Esophagus squamous epithelium (tissue), 5 donors: ENCODE measurements around the gene GLYATL1. TPM values are rescaled to one million over a fixed set of nuclear protein-coding genes. Genes with fewer than 3 reads are reported as not detected.

Source experiments
- DNase-seq: peaks from one replicate; lab custom pipeline; 2025; lab: John Stamatoyannopoulos, UW
- H3K27ac ChIP-seq, 4 donors: fragments of 200-600 bp; sonication (generic); one replicate each; pipeline ENCODE4 v1.5.1; 2016 to 2019; ENCODE audit warnings: mild to moderate bottlenecking in 1 of 4
- H3K27me3 ChIP-seq, 4 donors: fragments of 200-600 bp; sonication (generic); 1 replicate in 3 of 4; 2 replicates in 1 of 4; pipeline versions ENCODE4 v1.5.1 to v1.6.0; 2017 to 2021; ENCODE audit warnings: antibody characterized with exemption in 1 of 4
- H3K36me3 ChIP-seq, 3 donors: fragments of 200-600 bp; sonication (generic); one replicate each; pipeline ENCODE4 v1.5.1; 2016 to 2019
- H3K4me1 ChIP-seq, 3 donors: fragments of 200-600 bp; sonication (generic); one replicate each; pipeline ENCODE4 v1.5.1; 2017 to 2019
- H3K4me3 ChIP-seq, 4 donors: fragments of 200-600 bp; sonication (generic); 1 replicate in 3 of 4; 2 replicates in 1 of 4; pipeline ENCODE4 v1.5.1; 2016 to 2019; ENCODE audit warnings: mild to moderate bottlenecking in 2 of 4, moderate library complexity in 1 of 4
- H3K9me3 ChIP-seq, 3 donors: fragments of 200-600 bp; sonication (generic); one replicate each; pipeline ENCODE4 v1.5.1; 2016 to 2019
- CTCF ChIP-seq, 6 experiments: fragments of 450-650 bp in 4 of 6; fragments of 200-600 bp in 2 of 6; sonication (generic) in 2 of 6; IDR thresholded peaks; one replicate each; pipeline ENCODE4 v1.5.1; 2016 to 2019; ENCODE audit warnings: antibody characterized with exemption in 6 of 6, mild to moderate bottlenecking in 4 of 6, moderate library complexity in 4 of 6
- POLR2A ChIP-seq, 4 donors: fragments of 450-650 bp; IDR thresholded peaks; one replicate each; pipeline ENCODE4 v1.6.1; 2017; ENCODE audit warnings: antibody characterized with exemption in 4 of 4, mild to moderate bottlenecking in 4 of 4, moderate library complexity in 3 of 4
- WGBS, 2 donors: methylation state at CpG; one replicate each; pipeline ENCODE4 v1.1.5; 2018; 5-methylcytosine and 5-hydroxymethylcytosine counted together
- intact Hi-C: fragments of 100-400 bp; cut with DNase I; formaldehyde crosslinking; loops from one replicate; pipeline ENCODE4 v1.15.0; 2022
- total RNA-seq, 4 donors: library from RNA; depleted of rRNA; stranded (reverse); fragments of >200 nt; gene quantifications; one replicate each; pipeline ENCODE4 v1.1.0, GENCODE V29; 2016
- donor health status: DM: yes; HTN: yes; CAD: no.

GLYATL1 gene
- total RNA-seq, 4 donors from 2014 or later: not detected

DNA sequence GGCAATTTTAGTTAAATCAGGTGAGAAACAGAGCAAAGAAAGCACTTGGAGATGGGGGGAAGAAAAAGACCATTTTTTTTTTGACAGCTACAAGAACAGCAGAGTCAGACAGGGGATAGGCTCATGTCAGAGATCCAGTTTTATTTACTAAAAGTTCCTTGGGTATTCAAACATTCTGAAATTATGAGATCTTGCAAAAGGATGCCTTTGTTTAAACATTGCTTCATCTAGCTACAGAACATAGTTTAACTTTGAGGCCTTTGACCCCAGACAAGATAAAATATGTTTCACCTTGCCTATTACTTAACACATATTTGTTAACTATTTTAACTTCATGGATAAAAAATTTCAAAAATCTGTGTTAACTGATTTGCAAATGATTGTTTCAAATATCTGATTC, 6.4 kb downstream of the GLYATL1 start:
- Histone ChIP-seq H3K27ac (no peak overlapping the region), H3K27me3 (no peaks in the 10 kb centered on the region), H3K9me3 (no peaks in the 10 kb centered on the region), H3K4me1 (no peaks in the 10 kb centered on the region), H3K36me3 (no peaks in the 10 kb centered on the region), H3K4me3 (no peak overlapping the region)
- no peak for TF ChIP-seq POLR2A (IDR thresholded peaks at IDR 0.05)
- no peak for TF ChIP-seq CTCF (IDR thresholded peaks at IDR 0.05)
- no peak for DNase-seq
- intact Hi-C loops: no loop called here

GRCh38 chr11:58949184-58949583, 9.9 kb downstream of the GLYATL1 start:
- no peak overlapping the region for H3K4me3 ChIP-seq
- no peak for DNase-seq
- intact Hi-C loops: no loop called here
- no peaks in the 10 kb centered on the region for H3K27me3 ChIP-seq
- H3K27ac ChIP-seq: no peak overlapping the region
- H3K36me3 ChIP-seq: no peaks in the 10 kb centered on the region
- no peaks in the 10 kb centered on the region for H3K4me1 ChIP-seq
- 67 to 78% methylated on average over 3 of the region's 3 CpGs for WGBS, 2 donors
- no peaks in the 10 kb centered on the region for H3K9me3 ChIP-seq
- no peak for TF ChIP-seq POLR2A (IDR thresholded peaks at IDR 0.05)
- no peak for TF ChIP-seq CTCF (IDR thresholded peaks at IDR 0.05)

DNA sequence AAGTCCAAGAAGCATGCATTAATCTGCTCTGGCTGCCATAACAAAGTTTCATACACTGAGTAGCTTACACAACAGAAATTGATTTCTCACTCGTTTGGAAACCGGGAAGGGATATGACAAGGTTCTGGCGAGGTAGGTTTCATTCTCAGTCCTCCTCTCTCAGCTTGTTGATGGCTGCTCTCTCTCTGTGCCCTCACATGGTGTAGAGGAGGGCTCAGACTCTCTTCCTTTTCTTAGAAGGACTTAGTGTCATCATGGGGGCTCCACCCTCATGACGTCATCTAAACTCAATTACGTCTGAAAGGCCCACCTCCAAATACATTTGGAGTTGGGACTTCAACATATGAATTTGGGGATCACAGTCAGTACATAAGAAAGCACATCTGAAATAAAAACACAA, 18.6 kb downstream of the GLYATL1 start:
- DNase-seq: no peak
- WGBS, 2 donors: 52 to 71% methylated on average over 5 of the region's 5 CpGs
- Histone ChIP-seq H3K4me1 (no peaks in the 10 kb centered on the region), H3K27ac (no peak overlapping the region), H3K9me3 (no peaks in the 10 kb centered on the region), H3K4me3 (no peak overlapping the region), H3K27me3 (no peaks in the 10 kb centered on the region), H3K36me3 (no peaks in the 10 kb centered on the region)
- TF ChIP-seq CTCF (IDR thresholded peaks at IDR 0.05) (no peak), POLR2A (IDR thresholded peaks at IDR 0.05) (no peak)
- intact Hi-C loops: no loop called here

DNA sequence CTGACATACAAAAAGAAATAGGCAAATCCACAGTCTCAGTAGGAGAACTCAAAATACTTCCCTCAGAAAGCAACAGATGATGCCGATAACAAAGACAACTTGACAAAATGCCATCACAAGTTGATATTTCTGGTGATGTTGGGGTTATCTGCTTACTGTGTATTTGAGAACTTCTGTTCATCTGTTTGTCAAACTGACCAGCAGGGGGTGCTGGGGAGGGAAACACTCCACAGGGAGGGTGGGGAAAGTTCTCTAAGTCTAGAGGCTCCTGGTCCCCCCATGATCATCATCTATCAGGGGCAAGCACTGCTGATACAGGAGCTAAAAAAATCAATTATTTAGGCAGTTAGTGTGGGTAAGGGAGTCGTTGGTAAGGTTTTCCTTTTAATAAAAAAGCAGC, 19.2 kb downstream of the GLYATL1 start:
- intact Hi-C loops: no loop called here

DNA sequence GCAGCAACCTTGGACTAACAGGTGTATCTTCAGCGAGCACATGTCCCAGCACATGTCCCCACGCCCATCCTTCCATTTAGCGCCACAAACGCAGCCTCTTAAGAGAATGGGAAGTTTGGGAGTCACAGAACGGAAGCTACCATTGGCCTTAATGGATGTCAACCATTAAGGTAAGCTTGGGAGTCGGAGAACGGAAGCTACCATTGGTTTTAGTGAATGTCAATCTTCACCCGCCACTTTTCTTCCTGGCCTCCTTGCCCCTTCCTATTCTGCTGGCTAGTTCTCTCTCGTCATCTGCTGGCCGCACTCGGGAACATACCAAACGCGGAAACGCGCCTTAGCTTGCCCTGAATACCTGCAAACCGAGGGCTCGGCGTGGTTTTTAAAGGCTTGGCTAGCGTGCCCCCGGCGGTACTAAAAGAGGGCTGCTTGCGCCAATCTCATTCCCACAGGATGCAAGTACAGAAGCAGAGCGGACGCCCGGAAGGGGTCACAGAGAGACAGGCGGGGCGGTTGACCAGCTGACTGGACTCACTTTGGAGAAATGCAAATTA, 24.3 kb downstream of the GLYATL1 start:
- Histone ChIP-seq H3K4me3 (peak overlapping the region in 3 of 4 donors; percentile 22 to 35 (median 28)), H3K27ac (no peak overlapping the region), H3K4me1 (peaks cover 0 to 14% (median 0%) of the 10 kb centered on the region in 3 donors)

More for the DNA sequence above, 19.2 kb downstream of the GLYATL1 start:
- WGBS, 2 donors: 38 to 43% methylated on average over 2 of the region's 2 CpGs
- Histone ChIP-seq H3K4me1 (peaks cover 0 to 5% (median 0%) of the 10 kb centered on the region in 3 donors), H3K4me3 (no peak overlapping the region), H3K36me3 (no peaks in the 10 kb centered on the region), H3K27ac (no peak overlapping the region), H3K9me3 (no peaks in the 10 kb centered on the region), H3K27me3 (no peaks in the 10 kb centered on the region)
- no peak for DNase-seq
- peak in 3 of 6 experiments; percentile 14 to 25 (median 23) for TF ChIP-seq CTCF (IDR thresholded peaks at IDR 0.05)
- no peak for TF ChIP-seq POLR2A (IDR thresholded peaks at IDR 0.05)

More for the DNA sequence above, 24.3 kb downstream of the GLYATL1 start:
- intact Hi-C loops: no loop called here
- no peaks in the 10 kb centered on the region for H3K36me3 ChIP-seq
- no peak for TF ChIP-seq POLR2A (IDR thresholded peaks at IDR 0.05)
- peak in 4 of 6 experiments; percentile 4 to 33 (median 16) for TF ChIP-seq CTCF (IDR thresholded peaks at IDR 0.05)
- no peak for DNase-seq
- 33 to 58% methylated on average over 12 to 25 of the region's 27 CpGs for WGBS, 2 donors
- no peaks in the 10 kb centered on the region for H3K9me3 ChIP-seq
- peaks cover 0 to 5% (median 0%) of the 10 kb centered on the region in 4 donors for H3K27me3 ChIP-seq
